Liver (tissue), 3 donors: Measurements from ENCODE around the gene TMEM184C.

Source experiments
- ATF3 ChIP-seq: IDR thresholded peaks from 2 replicates; pipeline ENCODE4 v1.6.1; 2016; ENCODE audit warnings: antibody characterized with exemption
- CTCF ChIP-seq: fragments of 150-350 bp; IDR thresholded peaks from 2 replicates; pipeline ENCODE4 v1.5.1; 2017; ENCODE audit warnings: improper control_type of control experiment, low read depth, low read length; ENCODE audit not compliant: missing input control
- EGR1 ChIP-seq, 2 donors: IDR thresholded peaks; 2 replicates each; pipeline ENCODE4 v1.6.1; 2016 to 2018; ENCODE audit warnings: antibody characterized with exemption in 2 of 2, low read depth in 2 of 2
- MAX ChIP-seq: IDR thresholded peaks from 2 replicates; pipeline ENCODE4 v1.6.1; 2016; ENCODE audit warnings: antibody characterized with exemption
- NR2F2 ChIP-seq: IDR thresholded peaks from 2 replicates; pipeline ENCODE4 v1.6.1; 2016; ENCODE audit warnings: antibody characterized with exemption
- REST ChIP-seq: IDR thresholded peaks from 2 replicates; pipeline ENCODE4 v1.6.1; 2016; ENCODE audit warnings: antibody characterized with exemption, mild to moderate bottlenecking
- YY1 ChIP-seq: IDR thresholded peaks from 2 replicates; pipeline ENCODE4 v1.6.1; 2016; ENCODE audit warnings: antibody characterized with exemption, mild to moderate bottlenecking
- donor health status: healthy.
- donor health status: healthy.

GRCh38 chr4:147709999-147710398, 92.8 kb downstream of the TMEM184C start:
- TF ChIP-seq CTCF = no peak
- no peak for TF ChIP-seq NR2F2
- no peak for TF ChIP-seq REST
- no peak for TF ChIP-seq YY1
- no peak for TF ChIP-seq MAX
- no peak for TF ChIP-seq ATF3
- TF ChIP-seq EGR1 (IDR thresholded peaks at IDR 0.05; ENCODE audit: low read depth in 2 of 2) = no peak
